NOMO-1 treated with DMSO at 0.1 percent for 48 hours (cell line): ENCODE measurements around the gene SHB.
A peak's percentile ranks its signal among the peaks of the same experiment; 100 is the strongest.
"Not testable (repeated sequence)": the region's sequence is repeated elsewhere in the genome, so short reads cannot be mapped to it uniquely, and the experiment has no call there.

ENCODE experiments used
- DNase-seq: peaks from one replicate; lab custom pipeline; 2025; ENCODE audit not compliant: unreplicated experiment; lab: John Stamatoyannopoulos, UW

SHB gene

GRCh38 chr9:37906312-37907239 is 162.5 kb downstream of the SHB start:
- no peak for DNase-seq

GRCh38 chr9:37905776-37906175 is 163.3 kb downstream of the SHB start:
- no peak for DNase-seq

GRCh38 chr9:37905131-37905505 is 163.9 kb downstream of the SHB start:
- DNase-seq, result no peak

- no peak for DNase-seq
Measured at GRCh38 chr9:37904445-37905130, 164.4 kb downstream of the SHB start.

- peak; percentile 15 for DNase-seq
Measured at GRCh38 chr9:37903647-37904444, 165.2 kb downstream of the SHB start, which contains the start of gene SLC25A51. SLC25A51 (minus strand) TSS chr9:37904127; CDS start chr9:37888550, 15,577 bp downstream.

- no peak for DNase-seq
Measured at GRCh38 chr9:37902796-37903646, 166.0 kb downstream of the SHB start.

GRCh38 chr9:37902131-37902530 is 166.9 kb downstream of the SHB start:
- DNase-seq, result no peak

- no peak for DNase-seq
Measured at GRCh38 chr9:37899041-37899440, 170.0 kb downstream of the SHB start.

GRCh38 chr9:37897665-37898064 is 171.4 kb downstream of the SHB start:
- DNase-seq, result no peak

- no peak for DNase-seq
Measured at GRCh38 chr9:37892063-37892462, 177.0 kb downstream of the SHB start.

- DNase-seq, result not testable (repeated sequence)
Measured at GRCh38 chr9:37891042-37891441, 178.0 kb downstream of the SHB start.

- DNase-seq, result no peak
Measured at GRCh38 chr9:37889536-37889935, 179.5 kb downstream of the SHB start.

GRCh38 chr9:37887977-37888583 is 180.9 kb downstream of the SHB start:
- not testable (repeated sequence) for DNase-seq

- DNase-seq, result no peak
Measured at GRCh38 chr9:37880916-37881479, 188.0 kb downstream of the SHB start.

GRCh38 chr9:37876376-37876775 is 192.7 kb downstream of the SHB start:
- DNase-seq, result no peak

GRCh38 chr9:37873955-37874354 is 195.1 kb downstream of the SHB start:
- DNase-seq, result no peak

GRCh38 chr9:37870799-37871176 is 198.2 kb downstream of the SHB start:
- DNase-seq, result no peak

GRCh38 chr9:37870081-37870798 is 198.8 kb downstream of the SHB start:
- no peak for DNase-seq
